OCI-LY1 (cell line): ENCODE measurements around the gene LRRC28.

Experiments used
- H2AFZ ChIP-seq: fragments of 200-600 bp; sonication (generic), shearing (Covaris generic); 2 replicates; pipeline ENCODE4 v1.6.0; 2014; ENCODE audit warnings: antibody characterized with exemption, mild to moderate bottlenecking, low read length
- H3F3A ChIP-seq: fragments of 200-600 bp; sonication (generic), shearing (Covaris generic); 2 replicates; pipeline ENCODE4 v1.6.0; 2014; ENCODE audit warnings: mild to moderate bottlenecking, antibody characterized with exemption, low read length, moderate library complexity; ENCODE audit not compliant: insufficient read depth
- H3K27ac ChIP-seq: fragments of 200-600 bp; sonication (generic); 2 replicates; pipeline ENCODE4 v1.5.1; 2014; ENCODE audit warnings: low read length, mixed run types, mild to moderate bottlenecking, low read depth; ENCODE audit not compliant: poor library complexity, severe bottlenecking
- H3K27me3 ChIP-seq: fragments of 200-600 bp; sonication (generic); 2 replicates; pipeline ENCODE4 v1.6.0; 2014; ENCODE audit warnings: antibody characterized with exemption, mild to moderate bottlenecking, low read length, moderate library complexity; ENCODE audit not compliant: insufficient read depth
- H3K36me3 ChIP-seq: fragments of 200-600 bp; sonication (generic); 2 replicates; pipeline ENCODE4 v1.6.1; 2014; ENCODE audit warnings: mild to moderate bottlenecking, antibody characterized with exemption, low read length, moderate library complexity, mixed read lengths; ENCODE audit not compliant: insufficient read depth
- H3K4me1 ChIP-seq: fragments of 200-600 bp; sonication (generic); 2 replicates; pipeline ENCODE4 v1.5.1; 2014; ENCODE audit warnings: mild to moderate bottlenecking, low read length, moderate library complexity; ENCODE audit not compliant: insufficient read depth, severe bottlenecking
- H3K4me2 ChIP-seq: fragments of 200-600 bp; sonication (generic), shearing (Covaris generic); 2 replicates; pipeline ENCODE4 v1.6.1; 2014; ENCODE audit warnings: low read length
- H3K4me3 ChIP-seq: fragments of 200-600 bp; sonication (generic); 2 replicates; pipeline ENCODE4 v1.5.1; 2014; ENCODE audit warnings: low read length, low read depth, mild to moderate bottlenecking, mixed read lengths; ENCODE audit not compliant: poor library complexity, severe bottlenecking
- H3K79me2 ChIP-seq: fragments of 200-600 bp; shearing (Covaris generic); 2 replicates; pipeline ENCODE4 v1.6.1; 2016; ENCODE audit warnings: mixed run types, low read length, mixed read lengths; ENCODE audit not compliant: insufficient read depth
- H3K9ac ChIP-seq: fragments of 200-600 bp; sonication (generic), shearing (Covaris generic); 2 replicates; pipeline ENCODE4 v1.6.1; 2014; ENCODE audit warnings: mild to moderate bottlenecking, low read length, mixed read lengths
- H3K9me2 ChIP-seq: fragments of 200-600 bp; sonication (generic), shearing (Covaris generic); 2 replicates; pipeline ENCODE4 v1.6.1; 2014; ENCODE audit warnings: low read depth, mild to moderate bottlenecking, low read length, mixed read lengths
- H3K9me3 ChIP-seq: fragments of 200-600 bp; shearing (Covaris generic); 2 replicates; pipeline ENCODE4 v1.6.1; 2014; ENCODE audit warnings: low read length, mixed read lengths
- H4K20me1 ChIP-seq: fragments of 200-600 bp; sonication (generic), shearing (Covaris generic); 2 replicates; pipeline ENCODE4 v1.6.0; 2016; ENCODE audit warnings: mild to moderate bottlenecking, low read length; ENCODE audit not compliant: insufficient read depth
- EZH2 ChIP-seq: fragments of 200-600 bp; sonication (generic), shearing (Covaris generic); IDR thresholded peaks from 2 replicates; pipeline ENCODE4 v1.8.0; 2017; ENCODE audit warnings: borderline replicate concordance, mixed run types, mild to moderate bottlenecking, antibody characterized with exemption, low read length, moderate library complexity, mixed read lengths
- TF ChIP-seq, protein P1 (sequence below): fragments of 200-600 bp; sonication (generic), shearing (Covaris generic); IDR thresholded peaks from 2 replicates; pipeline ENCODE4 v1.5.1; 2017; ENCODE audit warnings: mild to moderate bottlenecking, antibody characterized with exemption, low read length, moderate library complexity, mixed read lengths

LRRC28 gene

GRCh38 chr15:99295840-99296239, 44.6 kb downstream of the LRRC28 start:
- H3K9me3 ChIP-seq: peaks cover 8% of the 10 kb centered on the region; the same call in 1 of the 2 replicates
- H3K27ac ChIP-seq: no peak overlapping the region
- H3K36me3 ChIP-seq: peaks cover 26% of the 10 kb centered on the region
- H3K4me3 ChIP-seq: no peak overlapping the region
- H3K27me3 ChIP-seq: no peaks in the 10 kb centered on the region
- no peaks in the 10 kb centered on the region for H3F3A ChIP-seq
- TF ChIP-seq, protein P1, sequence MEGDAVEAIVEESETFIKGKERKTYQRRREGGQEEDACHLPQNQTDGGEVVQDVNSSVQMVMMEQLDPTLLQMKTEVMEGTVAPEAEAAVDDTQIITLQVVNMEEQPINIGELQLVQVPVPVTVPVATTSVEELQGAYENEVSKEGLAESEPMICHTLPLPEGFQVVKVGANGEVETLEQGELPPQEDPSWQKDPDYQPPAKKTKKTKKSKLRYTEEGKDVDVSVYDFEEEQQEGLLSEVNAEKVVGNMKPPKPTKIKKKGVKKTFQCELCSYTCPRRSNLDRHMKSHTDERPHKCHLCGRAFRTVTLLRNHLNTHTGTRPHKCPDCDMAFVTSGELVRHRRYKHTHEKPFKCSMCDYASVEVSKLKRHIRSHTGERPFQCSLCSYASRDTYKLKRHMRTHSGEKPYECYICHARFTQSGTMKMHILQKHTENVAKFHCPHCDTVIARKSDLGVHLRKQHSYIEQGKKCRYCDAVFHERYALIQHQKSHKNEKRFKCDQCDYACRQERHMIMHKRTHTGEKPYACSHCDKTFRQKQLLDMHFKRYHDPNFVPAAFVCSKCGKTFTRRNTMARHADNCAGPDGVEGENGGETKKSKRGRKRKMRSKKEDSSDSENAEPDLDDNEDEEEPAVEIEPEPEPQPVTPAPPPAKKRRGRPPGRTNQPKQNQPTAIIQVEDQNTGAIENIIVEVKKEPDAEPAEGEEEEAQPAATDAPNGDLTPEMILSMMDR: no peak
- TF ChIP-seq EZH2: no peak
- H3K9me2 ChIP-seq: no peaks in the 10 kb centered on the region
- H4K20me1 ChIP-seq: no peaks in the 10 kb centered on the region
- H3K79me2 ChIP-seq: no peaks in the 10 kb centered on the region
- H3K9ac ChIP-seq: no peak overlapping the region
- no peak overlapping the region for H2AFZ ChIP-seq
- H3K4me1 ChIP-seq: no peaks in the 10 kb centered on the region
- H3K4me2 ChIP-seq: no peak overlapping the region

DNA sequence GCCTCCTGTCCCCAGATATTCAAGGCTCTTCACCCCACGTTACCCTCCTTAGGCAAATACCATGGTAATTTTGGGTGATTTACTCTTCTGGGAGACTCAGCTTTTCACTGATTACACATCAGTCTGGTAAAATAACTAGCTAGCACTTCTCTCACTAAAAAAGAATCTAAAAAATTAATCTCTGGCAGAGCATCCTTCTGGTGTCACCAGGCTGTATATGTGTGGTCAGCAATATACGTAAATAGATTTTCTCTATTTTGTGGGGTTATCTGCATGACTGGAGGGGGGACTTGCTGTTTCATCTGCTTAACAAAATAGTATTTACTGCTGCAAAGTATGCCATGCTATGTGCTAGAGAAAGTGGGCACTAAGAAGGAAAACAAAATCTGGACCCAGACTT, 45.1 kb downstream of the LRRC28 start:
- Histone ChIP-seq H3K79me2 (no peaks in the 10 kb centered on the region), H3K36me3 (peaks cover 26% of the 10 kb centered on the region), H3K27me3 (no peaks in the 10 kb centered on the region), H3F3A (no peaks in the 10 kb centered on the region), H3K27ac (no peak overlapping the region), H2AFZ (no peak overlapping the region), H3K9me3 (peaks cover 8% of the 10 kb centered on the region; the same call in 1 of the 2 replicates), H3K9ac (no peak overlapping the region), H3K9me2 (no peaks in the 10 kb centered on the region), H3K4me3 (no peak overlapping the region), H4K20me1 (no peaks in the 10 kb centered on the region), H3K4me2 (no peak overlapping the region), H3K4me1 (no peaks in the 10 kb centered on the region)
- TF ChIP-seq, protein P1: no peak
- no peak for TF ChIP-seq EZH2

DNA sequence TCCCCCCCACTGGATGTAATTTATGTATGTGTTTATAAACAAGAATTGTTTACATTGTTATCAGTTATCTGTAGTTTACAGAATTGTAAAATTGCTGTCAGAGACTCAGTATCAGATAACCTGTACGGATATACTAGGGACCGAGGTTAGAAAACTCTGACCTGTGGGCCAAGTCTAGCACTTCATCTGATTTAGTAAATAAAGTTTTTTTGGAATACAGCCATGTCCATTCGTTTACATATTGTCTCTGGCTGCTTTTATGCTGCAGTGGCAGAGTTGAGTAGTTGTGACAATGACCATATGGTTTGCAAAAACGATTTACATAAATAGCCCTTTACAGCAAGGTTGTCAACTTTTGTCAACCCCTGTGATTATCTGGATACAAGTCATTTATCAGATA, 52.6 kb downstream of the LRRC28 start:
- no peak overlapping the region for H3K4me3 ChIP-seq
- no peaks in the 10 kb centered on the region for H3K9me3 ChIP-seq
- no peaks in the 10 kb centered on the region for H3K36me3 ChIP-seq

More for the DNA sequence above, 52.6 kb downstream of the LRRC28 start:
- no peaks in the 10 kb centered on the region for H3F3A ChIP-seq
- no peak overlapping the region for H3K4me2 ChIP-seq
- no peak overlapping the region for H2AFZ ChIP-seq
- H3K79me2 ChIP-seq: no peaks in the 10 kb centered on the region
- no peaks in the 10 kb centered on the region for H3K9me2 ChIP-seq
- TF ChIP-seq, protein P1: no peak
- no peak for TF ChIP-seq EZH2
- H3K27ac ChIP-seq: no peak overlapping the region
- no peak overlapping the region for H3K9ac ChIP-seq
- no peaks in the 10 kb centered on the region for H4K20me1 ChIP-seq
- no peaks in the 10 kb centered on the region for H3K4me1 ChIP-seq
- H3K27me3 ChIP-seq: no peaks in the 10 kb centered on the region
